ENCODE data around the gene KLF13. TPM values are rescaled to one million over a fixed set of nuclear protein-coding genes. Genes with fewer than 3 reads are reported as not detected.

KLF13 gene
- total RNA-seq, 1 experiment from 2014 or later = 78.6 TPM

DNA sequence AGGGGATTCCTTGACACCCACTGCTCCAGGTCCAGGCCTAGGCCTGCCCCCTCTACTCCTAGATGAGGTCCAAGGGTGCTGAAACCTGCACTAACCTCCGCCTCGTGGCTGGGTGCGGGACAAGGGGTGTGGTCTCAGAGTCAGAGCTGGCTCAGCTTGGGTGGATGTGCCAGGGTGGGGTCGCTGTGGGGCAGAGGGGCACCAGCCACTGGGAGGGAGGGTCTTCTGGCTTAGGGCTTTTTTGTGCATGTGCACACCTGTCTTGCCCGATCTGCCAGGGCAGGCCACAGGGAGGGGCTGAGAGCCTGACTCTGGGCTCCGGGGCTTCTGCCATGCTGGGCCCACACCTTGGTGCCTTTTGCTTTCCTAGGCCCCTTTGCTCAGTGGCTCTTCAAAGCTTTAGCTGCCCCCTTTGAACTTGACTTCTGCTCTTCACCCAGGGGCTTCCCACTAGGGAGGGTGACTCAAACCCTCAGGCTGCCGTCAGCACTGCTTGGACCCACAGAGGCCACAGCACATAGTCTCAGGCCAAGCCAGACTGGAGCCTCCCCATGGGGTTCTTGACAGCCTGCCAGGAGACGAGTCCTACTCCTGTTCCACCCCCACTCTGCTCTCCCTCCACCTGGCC is 73.0 kb downstream of the KLF13 start:
- no peak overlapping the region for H3K4me3 ChIP-seq (ENCODE audit: low read depth in 2 of 2, low read length in 2 of 2)
- no peaks in the 10 kb centered on the region for H3K27me3 ChIP-seq (ENCODE audit: control insufficient read depth, insufficient read depth, low read length)
- ATAC-seq (no peak), DNase-seq (ENCODE audit: low read depth, low spot score) (no peak)
- CTCF ChIA-PET = interaction anchor here (0.5 kb wide), 1 partner anchor 36 kb away, joined by 9 read pairs; no protein-coding TSS in a partner anchor
- H3K36me3 ChIP-seq (ENCODE audit: control insufficient read depth, insufficient read depth, low read length) = no peaks in the 10 kb centered on the region
- in situ Hi-C loops (cut with HindIII; ENCODE audit: low pct_unique_long_range_greater_than_20kb, low sequenced_read_pairs) (no loop called here), intact Hi-C loops (cut with micrococcal nuclease; ENCODE audit: unreplicated experiment) (no loop called here)
- BruUV-seq (replicated peaks) = no TSS peak
- no peak overlapping the region for H3K27ac ChIP-seq (ENCODE audit: low read length)
- peaks cover 13% of the 10 kb centered on the region for H3K4me1 ChIP-seq (ENCODE audit: control insufficient read depth, insufficient read depth, low read length)
- TF ChIP-seq, protein P1, sequence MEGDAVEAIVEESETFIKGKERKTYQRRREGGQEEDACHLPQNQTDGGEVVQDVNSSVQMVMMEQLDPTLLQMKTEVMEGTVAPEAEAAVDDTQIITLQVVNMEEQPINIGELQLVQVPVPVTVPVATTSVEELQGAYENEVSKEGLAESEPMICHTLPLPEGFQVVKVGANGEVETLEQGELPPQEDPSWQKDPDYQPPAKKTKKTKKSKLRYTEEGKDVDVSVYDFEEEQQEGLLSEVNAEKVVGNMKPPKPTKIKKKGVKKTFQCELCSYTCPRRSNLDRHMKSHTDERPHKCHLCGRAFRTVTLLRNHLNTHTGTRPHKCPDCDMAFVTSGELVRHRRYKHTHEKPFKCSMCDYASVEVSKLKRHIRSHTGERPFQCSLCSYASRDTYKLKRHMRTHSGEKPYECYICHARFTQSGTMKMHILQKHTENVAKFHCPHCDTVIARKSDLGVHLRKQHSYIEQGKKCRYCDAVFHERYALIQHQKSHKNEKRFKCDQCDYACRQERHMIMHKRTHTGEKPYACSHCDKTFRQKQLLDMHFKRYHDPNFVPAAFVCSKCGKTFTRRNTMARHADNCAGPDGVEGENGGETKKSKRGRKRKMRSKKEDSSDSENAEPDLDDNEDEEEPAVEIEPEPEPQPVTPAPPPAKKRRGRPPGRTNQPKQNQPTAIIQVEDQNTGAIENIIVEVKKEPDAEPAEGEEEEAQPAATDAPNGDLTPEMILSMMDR (IDR thresholded peaks at IDR 0.05) = no peak
- TF ChIP-seq, protein P2, sequence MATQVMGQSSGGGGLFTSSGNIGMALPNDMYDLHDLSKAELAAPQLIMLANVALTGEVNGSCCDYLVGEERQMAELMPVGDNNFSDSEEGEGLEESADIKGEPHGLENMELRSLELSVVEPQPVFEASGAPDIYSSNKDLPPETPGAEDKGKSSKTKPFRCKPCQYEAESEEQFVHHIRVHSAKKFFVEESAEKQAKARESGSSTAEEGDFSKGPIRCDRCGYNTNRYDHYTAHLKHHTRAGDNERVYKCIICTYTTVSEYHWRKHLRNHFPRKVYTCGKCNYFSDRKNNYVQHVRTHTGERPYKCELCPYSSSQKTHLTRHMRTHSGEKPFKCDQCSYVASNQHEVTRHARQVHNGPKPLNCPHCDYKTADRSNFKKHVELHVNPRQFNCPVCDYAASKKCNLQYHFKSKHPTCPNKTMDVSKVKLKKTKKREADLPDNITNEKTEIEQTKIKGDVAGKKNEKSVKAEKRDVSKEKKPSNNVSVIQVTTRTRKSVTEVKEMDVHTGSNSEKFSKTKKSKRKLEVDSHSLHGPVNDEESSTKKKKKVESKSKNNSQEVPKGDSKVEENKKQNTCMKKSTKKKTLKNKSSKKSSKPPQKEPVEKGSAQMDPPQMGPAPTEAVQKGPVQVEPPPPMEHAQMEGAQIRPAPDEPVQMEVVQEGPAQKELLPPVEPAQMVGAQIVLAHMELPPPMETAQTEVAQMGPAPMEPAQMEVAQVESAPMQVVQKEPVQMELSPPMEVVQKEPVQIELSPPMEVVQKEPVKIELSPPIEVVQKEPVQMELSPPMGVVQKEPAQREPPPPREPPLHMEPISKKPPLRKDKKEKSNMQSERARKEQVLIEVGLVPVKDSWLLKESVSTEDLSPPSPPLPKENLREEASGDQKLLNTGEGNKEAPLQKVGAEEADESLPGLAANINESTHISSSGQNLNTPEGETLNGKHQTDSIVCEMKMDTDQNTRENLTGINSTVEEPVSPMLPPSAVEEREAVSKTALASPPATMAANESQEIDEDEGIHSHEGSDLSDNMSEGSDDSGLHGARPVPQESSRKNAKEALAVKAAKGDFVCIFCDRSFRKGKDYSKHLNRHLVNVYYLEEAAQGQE (IDR thresholded peaks at IDR 0.05; ENCODE audit: insufficient read depth in 1 of 2, low read depth in 2 of 2, low read length in 1 of 2) = no peak
- TF ChIP-seq SIN3A (IDR thresholded peaks at IDR 0.05; ENCODE audit: borderline replicate concordance, insufficient read depth, low read depth, low read length) = no peak
- no peak for TF ChIP-seq POLR2AphosphoS5 (IDR thresholded peaks at IDR 0.05; ENCODE audit: low read depth, low read length)
- no peak for TF ChIP-seq TCF7L2 (IDR thresholded peaks at IDR 0.05; ENCODE audit: low read depth, low read length)
- H3K9me3 ChIP-seq (ENCODE audit: control insufficient read depth, insufficient read depth, low read depth, low read length) = no peaks in the 10 kb centered on the region
- POLR2A ChIA-PET = no interaction called here

DNA sequence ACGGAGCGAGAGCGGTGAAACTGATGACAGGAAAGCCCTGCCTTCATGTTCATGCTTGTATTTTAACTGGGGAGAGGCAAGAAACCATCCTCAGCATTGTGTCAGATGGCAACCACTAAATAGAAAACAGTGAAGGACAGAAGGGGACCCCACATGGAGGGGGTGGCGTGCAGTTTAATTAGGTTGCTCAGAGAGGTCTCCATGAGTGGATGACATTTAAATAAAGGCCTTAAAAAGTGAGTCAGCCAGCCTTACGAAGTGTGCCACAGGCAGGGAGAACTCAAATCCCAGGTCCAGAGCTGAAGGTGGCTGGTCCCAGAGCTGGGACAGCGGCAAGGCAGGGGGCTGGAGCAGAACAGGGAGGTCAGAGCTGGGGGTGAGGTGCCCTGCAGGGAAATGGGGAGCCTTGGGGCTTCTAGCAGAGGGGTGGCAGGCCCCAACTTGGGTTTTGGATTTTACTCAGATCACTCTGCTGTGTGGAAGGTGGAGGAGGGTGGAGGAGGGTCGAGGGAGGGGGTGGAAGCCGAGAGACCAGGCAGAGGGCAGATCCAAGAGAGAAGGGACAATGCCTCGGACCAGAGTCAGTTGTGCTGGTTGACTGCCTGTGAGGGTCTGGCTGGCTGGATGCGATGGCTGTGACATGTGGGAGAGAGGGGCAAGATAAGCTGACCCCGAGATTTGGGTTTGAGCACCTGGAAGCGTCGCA is 73.7 kb downstream of the KLF13 start:
- Histone ChIP-seq H3K9me3 (ENCODE audit: control insufficient read depth, insufficient read depth, low read depth, low read length) (no peaks in the 10 kb centered on the region), H3K4me3 (ENCODE audit: low read depth in 2 of 2, low read length in 2 of 2) (no peak overlapping the region), H3K4me1 (ENCODE audit: control insufficient read depth, insufficient read depth, low read length) (peaks cover 13% of the 10 kb centered on the region), H3K27ac (ENCODE audit: low read length) (no peak overlapping the region), H3K36me3 (ENCODE audit: control insufficient read depth, insufficient read depth, low read length) (no peaks in the 10 kb centered on the region), H3K27me3 (ENCODE audit: control insufficient read depth, insufficient read depth, low read length) (no peaks in the 10 kb centered on the region)
- TF ChIP-seq TCF7L2 (IDR thresholded peaks at IDR 0.05; ENCODE audit: low read depth, low read length) (no peak), POLR2AphosphoS5 (IDR thresholded peaks at IDR 0.05; ENCODE audit: low read depth, low read length) (no peak)
- TF ChIP-seq, protein P2 (IDR thresholded peaks at IDR 0.05; ENCODE audit: insufficient read depth in 1 of 2, low read depth in 2 of 2, low read length in 1 of 2) = no peak
- TF ChIP-seq, protein P1 (IDR thresholded peaks at IDR 0.05) = no peak
- intact Hi-C loops (cut with micrococcal nuclease; ENCODE audit: unreplicated experiment) = no loop called here
- BruUV-seq (replicated peaks) = no TSS peak
- ChIA-PET CTCF (no interaction called here), POLR2A (no interaction called here)
- in situ Hi-C loops (cut with HindIII; ENCODE audit: low pct_unique_long_range_greater_than_20kb, low sequenced_read_pairs) = no loop called here
- DNase-seq (ENCODE audit: low read depth, low spot score) (no peak), ATAC-seq (no peak)
